GM18907 (cell line): ENCODE data around the gene FRMD1.

ENCODE experiments used
- ATAC-seq: cut with Tn5 transposase; IDR thresholded peaks from one replicate; pipeline ENCODE4 v1.9.1; 2021; ENCODE audit warnings: mild to moderate bottlenecking, moderate library complexity; ENCODE audit not compliant: unreplicated experiment

The FRMD1 gene

DNA sequence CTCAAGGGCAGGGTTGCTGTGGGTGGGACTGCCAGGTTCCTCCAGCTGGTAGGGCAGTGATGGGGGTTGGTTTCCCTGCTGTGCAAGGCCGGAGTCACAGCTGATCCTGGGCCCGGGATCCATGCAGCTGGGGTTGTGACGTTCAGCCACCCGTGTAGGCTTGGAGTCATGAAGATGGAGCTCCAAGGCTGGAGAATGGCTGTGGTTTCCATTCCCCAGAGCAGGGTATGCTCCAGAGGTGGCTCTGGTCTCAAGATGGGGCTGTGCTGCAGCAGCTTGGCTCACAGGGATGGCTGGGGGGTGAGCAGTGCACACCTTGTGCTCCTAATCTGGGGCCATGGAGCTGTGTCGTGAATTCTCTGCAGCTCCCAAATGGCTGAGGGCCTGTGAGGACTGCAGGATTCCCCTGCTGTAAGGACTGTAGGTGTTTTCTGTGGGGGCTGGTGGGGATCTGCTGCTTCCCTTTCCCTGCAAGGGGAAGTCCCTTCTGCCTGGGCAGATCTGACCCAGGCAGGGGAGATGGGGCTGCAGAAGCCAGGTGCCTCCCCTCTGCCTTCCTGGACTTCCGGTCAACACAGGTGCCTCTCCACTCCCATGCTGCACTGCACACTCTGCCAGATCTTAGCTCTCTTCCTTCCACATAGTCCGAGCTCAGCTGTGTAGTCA lies 65.6 kb downstream of the FRMD1 start:
- no peak for ATAC-seq

DNA sequence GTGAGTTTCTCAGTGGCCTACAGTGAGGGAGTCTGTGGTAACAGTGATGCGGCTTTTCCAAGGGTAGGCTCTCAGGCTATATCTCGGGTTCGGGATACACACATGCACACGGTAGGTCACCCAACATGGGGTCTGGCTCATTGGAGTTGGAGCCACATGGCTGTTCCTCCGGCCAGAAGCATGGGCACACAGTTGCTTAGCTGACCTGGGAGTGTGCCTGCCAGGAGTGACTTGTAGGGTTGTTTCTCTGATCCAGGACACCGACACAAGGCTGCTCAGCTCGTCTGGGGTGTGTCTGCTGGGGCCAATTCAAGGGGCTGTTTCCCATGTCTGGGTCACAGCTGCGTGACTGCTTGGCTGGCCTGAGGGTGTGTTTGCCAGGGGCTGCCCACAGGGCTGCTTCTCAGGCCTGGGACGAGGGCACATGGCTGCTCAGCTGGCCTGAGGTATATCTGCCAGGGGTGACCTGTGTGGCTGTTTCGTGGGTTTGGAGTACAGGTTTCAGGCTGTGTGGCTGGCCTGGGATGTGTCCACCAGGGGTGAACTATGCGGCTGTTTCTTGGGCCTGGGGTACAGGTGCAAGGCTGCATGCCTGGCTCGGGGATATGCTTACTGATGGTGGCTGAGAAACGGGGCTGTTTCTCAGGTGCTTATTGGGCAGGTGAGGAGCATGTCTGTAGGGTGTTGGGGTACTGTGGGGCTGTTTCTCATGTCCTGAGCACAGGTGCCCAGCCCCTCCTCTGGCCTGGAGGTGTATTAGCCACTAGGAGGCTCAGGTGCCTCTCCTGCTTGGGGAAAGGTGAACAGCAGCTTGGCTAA lies 66.4 kb downstream of the FRMD1 start:
- no peak for ATAC-seq

DNA sequence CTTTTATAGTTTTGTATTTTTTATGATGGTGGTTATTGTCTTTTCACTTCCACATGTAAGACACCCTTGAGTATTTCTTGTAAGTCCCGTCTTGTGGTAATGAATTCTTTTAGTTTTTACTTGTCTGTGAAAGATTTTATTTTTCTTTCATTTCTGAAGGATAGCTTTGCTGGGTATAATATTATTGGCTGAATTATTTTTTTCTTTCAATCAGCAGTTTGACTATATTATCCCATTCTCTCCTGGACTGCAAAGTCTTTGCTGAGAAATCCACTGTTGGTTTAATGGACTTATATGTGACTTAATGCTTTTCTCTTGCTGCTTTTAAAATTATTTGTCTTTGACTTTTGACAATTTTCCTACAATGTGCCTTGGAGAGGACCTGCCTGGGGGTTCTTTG lies 67.7 kb downstream of the FRMD1 start:
- ATAC-seq, result no peak

DNA sequence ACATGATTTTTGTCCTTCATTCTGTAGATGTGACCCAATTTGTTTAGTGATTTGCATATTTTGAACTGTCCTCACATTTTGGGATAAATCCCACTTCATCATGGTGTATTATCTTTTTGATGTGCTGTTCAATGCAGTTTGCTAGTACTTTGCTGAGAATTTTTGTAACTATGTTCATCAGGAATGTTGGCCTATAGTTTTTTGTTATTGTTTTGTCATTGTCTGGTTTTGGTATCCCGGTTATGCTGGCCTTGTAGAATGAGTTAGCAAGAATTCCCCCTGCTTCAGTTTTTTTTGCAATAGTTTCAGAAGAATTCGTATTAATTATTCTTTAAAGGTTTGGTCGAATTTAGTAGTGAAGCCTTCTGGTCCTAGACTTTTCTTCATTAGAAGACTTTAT lies 69.7 kb downstream of the FRMD1 start:
- ATAC-seq, result no peak

GRCh38 chr6:168007592-168008338 lies 71.2 kb downstream of the FRMD1 start:
- ATAC-seq, result no peak

DNA sequence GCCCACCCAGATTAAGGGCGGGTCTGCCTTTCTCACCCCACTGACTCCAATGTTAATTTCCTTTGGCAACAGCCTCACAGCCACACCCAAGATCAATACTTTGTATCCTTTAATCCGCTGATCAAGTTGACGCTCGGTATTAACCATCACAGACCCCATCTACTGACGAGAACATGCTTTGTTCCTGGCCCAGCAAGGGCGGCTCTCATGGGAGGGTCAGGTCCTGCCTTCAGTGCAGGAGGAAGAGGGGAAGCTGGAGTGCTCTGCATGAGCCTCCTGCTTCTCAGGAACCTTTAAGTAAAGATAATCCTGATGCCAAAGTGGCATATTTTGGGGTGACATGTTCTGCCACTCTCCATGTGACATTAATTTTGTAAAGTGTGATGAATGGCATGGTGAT lies 73.2 kb downstream of the FRMD1 start:
- no peak for ATAC-seq

DNA sequence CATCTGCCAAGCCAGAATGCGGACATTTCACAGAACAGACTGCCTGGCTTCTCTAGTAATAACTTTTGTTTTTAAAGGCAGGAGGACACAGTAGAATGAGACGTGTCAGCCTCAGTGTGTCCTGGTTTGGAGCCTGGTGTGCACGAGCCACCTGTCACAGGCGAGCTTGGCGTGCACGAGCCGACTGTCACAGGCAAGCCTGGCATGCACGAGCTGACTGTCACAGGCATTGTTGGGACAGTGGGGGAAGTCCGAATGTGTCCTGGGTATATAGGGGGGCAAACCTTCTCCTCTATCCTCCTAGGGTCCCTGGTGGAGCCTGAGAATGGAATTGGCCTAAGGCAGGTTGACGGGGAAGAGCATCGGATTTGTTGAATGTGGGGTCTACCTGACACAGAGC lies 74.1 kb downstream of the FRMD1 start:
- no peak for ATAC-seq

DNA sequence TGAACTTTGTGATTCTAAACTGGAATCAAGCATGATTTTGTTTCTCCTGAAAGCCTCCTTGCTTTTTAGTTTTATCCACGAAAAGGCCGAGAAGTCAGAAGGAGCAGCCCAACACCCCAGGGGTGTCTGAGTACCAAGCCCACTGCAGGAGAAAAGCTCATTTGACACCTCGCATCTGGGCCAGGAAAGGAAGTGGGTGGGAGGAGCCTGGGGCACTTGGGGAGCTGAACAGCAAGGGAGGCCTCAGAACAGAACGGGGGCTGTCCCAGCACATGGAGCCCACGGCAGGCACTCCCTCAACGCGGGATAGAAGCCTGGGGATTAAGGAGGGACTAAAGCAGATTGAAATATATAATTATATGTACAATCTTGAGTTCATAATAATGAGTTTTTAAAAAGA lies 75.0 kb downstream of the FRMD1 start:
- no peak for ATAC-seq
